Parathyroid adenoma (tissue), 2 donors: ENCODE results near the gene MRPL18.
"Not testable (repeated sequence)": the region's sequence is repeated elsewhere in the genome, so short reads cannot be mapped to it uniquely, and the experiment has no call there.

Source experiments
- H2AFZ ChIP-seq: fragments of 300-600 bp; sonication (generic); one replicate; pipeline ENCODE4 v1.7.0; 2017; ENCODE audit warnings: antibody characterized with exemption, mild to moderate bottlenecking
- H3K27ac ChIP-seq: fragments of 300-600 bp; sonication (generic); one replicate; pipeline ENCODE4 v1.7.0; 2017
- H3K27me3 ChIP-seq: fragments of 300-600 bp; sonication (generic); one replicate; pipeline ENCODE4 v1.7.0; 2017; ENCODE audit warnings: low read length; ENCODE audit not compliant: control insufficient read depth, insufficient read depth
- H3K36me3 ChIP-seq: fragments of 300-600 bp; sonication (generic); one replicate; pipeline ENCODE4 v1.7.0; 2017; ENCODE audit warnings: low read length; ENCODE audit not compliant: control insufficient read depth, insufficient read depth
- H3K4me1 ChIP-seq: fragments of 300-600 bp; sonication (generic); one replicate; pipeline ENCODE4 v1.7.0; 2017; ENCODE audit warnings: control low read depth
- H3K4me2 ChIP-seq: fragments of 300-600 bp; sonication (generic); one replicate; pipeline ENCODE4 v1.7.0; 2017; ENCODE audit warnings: low read length
- H3K4me3 ChIP-seq: fragments of 300-600 bp; sonication (generic); one replicate; pipeline ENCODE4 v1.7.0; 2017; ENCODE audit warnings: low read depth, low read length
- H3K79me2 ChIP-seq: fragments of 300-600 bp; sonication (generic); one replicate; pipeline ENCODE4 v1.7.0; 2017; ENCODE audit warnings: control low read depth
- H3K9ac ChIP-seq: fragments of 300-600 bp; sonication (generic); one replicate; pipeline ENCODE4 v1.7.0; 2017; ENCODE audit warnings: mild to moderate bottlenecking
- H3K9me3 ChIP-seq: fragments of 300-600 bp; sonication (generic); one replicate; pipeline ENCODE4 v1.7.0; 2017; ENCODE audit warnings: low read length; ENCODE audit not compliant: control insufficient read depth
- CTCF ChIP-seq: fragments of 300-600 bp; sonication (generic); IDR thresholded peaks from one replicate; pipeline ENCODE4 v1.7.0; 2017; ENCODE audit warnings: antibody characterized with exemption, mild to moderate bottlenecking
- donor health status: primary hyperparathyroidism.

Gene MRPL18

GRCh38 chr6:159790149-159790955 is at the start of gene MRPL18:
Gene MRPL18 (plus strand): TSS chr6:159790467. CDS start chr6:159790588, 121 bp downstream.
- peak within 1 kb of the TSS; percentile 90 for H2AFZ ChIP-seq
- peaks cover 34% of the 10 kb centered on the region for H3K79me2 ChIP-seq
- no peaks in the 10 kb centered on the region for H3K36me3 ChIP-seq
- TF ChIP-seq CTCF, result no peak
- H3K4me1 ChIP-seq, result peaks cover 2% of the 10 kb centered on the region
- H3K4me3 ChIP-seq, result peak within 1 kb of the TSS; percentile 79
- H3K9ac ChIP-seq, result peak within 1 kb of the TSS; percentile 81
- peak within 1 kb of the TSS; percentile 83 for H3K4me2 ChIP-seq
- H3K9me3 ChIP-seq, result no peaks in the 10 kb centered on the region
- peak within 1 kb of the TSS; percentile 95 for H3K27ac ChIP-seq
- H3K27me3 ChIP-seq, result no peaks in the 10 kb centered on the region

- H3K4me3 ChIP-seq, result no peak overlapping the region
- H3K79me2 ChIP-seq, result peaks cover 38% of the 10 kb centered on the region
- H3K36me3 ChIP-seq, result no peaks in the 10 kb centered on the region
- no peak for TF ChIP-seq CTCF
- no peaks in the 10 kb centered on the region for H3K4me1 ChIP-seq
- no peaks in the 10 kb centered on the region for H3K27me3 ChIP-seq
- H2AFZ ChIP-seq, result no peak overlapping the region
- no peak overlapping the region for H3K9ac ChIP-seq
- H3K9me3 ChIP-seq, result no peaks in the 10 kb centered on the region
- H3K27ac ChIP-seq, result no peak overlapping the region
- no peak overlapping the region for H3K4me2 ChIP-seq
Observed at GRCh38 chr6:159742165-159742564, 48.1 kb upstream of the MRPL18 start.

GRCh38 chr6:159745081-159745480 is 45.2 kb upstream of the MRPL18 start:
- Histone ChIP-seq H3K4me3 (no peak overlapping the region), H3K4me1 (no peaks in the 10 kb centered on the region), H2AFZ (no peak overlapping the region), H3K9me3 (no peaks in the 10 kb centered on the region), H3K27me3 (no peaks in the 10 kb centered on the region), H3K27ac (no peak overlapping the region), H3K79me2 (peaks cover 28% of the 10 kb centered on the region), H3K4me2 (no peak overlapping the region), H3K9ac (no peak overlapping the region), H3K36me3 (no peaks in the 10 kb centered on the region)
- no peak for TF ChIP-seq CTCF

GRCh38 chr6:159746759-159747158 is 43.5 kb upstream of the MRPL18 start:
- H3K4me1 ChIP-seq, result no peaks in the 10 kb centered on the region
- peaks cover 22% of the 10 kb centered on the region for H3K79me2 ChIP-seq
- no peaks in the 10 kb centered on the region for H3K27me3 ChIP-seq
- no peak for TF ChIP-seq CTCF
- H3K4me3 ChIP-seq, result no peak overlapping the region
- no peak overlapping the region for H3K9ac ChIP-seq
- H3K9me3 ChIP-seq, result no peaks in the 10 kb centered on the region
- no peak overlapping the region for H3K4me2 ChIP-seq
- H2AFZ ChIP-seq, result no peak overlapping the region
- H3K27ac ChIP-seq, result no peak overlapping the region
- H3K36me3 ChIP-seq, result no peaks in the 10 kb centered on the region

GRCh38 chr6:159748127-159748526 is 42.1 kb upstream of the MRPL18 start:
- H2AFZ ChIP-seq, H3K27ac ChIP-seq, H3K36me3 ChIP-seq, H3K4me3 ChIP-seq, H3K27me3 ChIP-seq, H3K9ac ChIP-seq, H3K9me3 ChIP-seq, H3K4me2 ChIP-seq, H3K4me1 ChIP-seq: not testable (repeated sequence)
- H3K79me2 ChIP-seq, result peaks cover 13% of the 10 kb centered on the region
